ENCODE data around the gene B4GALT5.
"Not testable (repeated sequence)": the region's sequence is repeated elsewhere in the genome, so short reads cannot be mapped to it uniquely, and the experiment has no call there.

B4GALT5 gene

GRCh38 chr20:49635166-49635565, 78.5 kb downstream of the B4GALT5 start:
- H3K4me1 Mint-ChIP-seq, result peaks cover 26% of the 10 kb centered on the region
- H3K4me3 Mint-ChIP-seq, result no peak overlapping the region
- ATAC-seq (ENCODE audit: low read depth) (no peak), DNase-seq (ENCODE audit: low spot score in 2 of 2) (no peak)
- H3K36me3 Mint-ChIP-seq, result peaks cover 30% of the 10 kb centered on the region
- H3K27me3 Mint-ChIP-seq, result no peaks in the 10 kb centered on the region
- no peak overlapping the region for H3K27ac Mint-ChIP-seq
- H3K9me3 Mint-ChIP-seq, result no peaks in the 10 kb centered on the region

- peaks cover 27% of the 10 kb centered on the region for H3K36me3 Mint-ChIP-seq
- no peak overlapping the region for H3K27ac Mint-ChIP-seq
- H3K27me3 Mint-ChIP-seq, result peaks cover 2% of the 10 kb centered on the region
- no peak for ATAC-seq (ENCODE audit: low read depth)
- peaks cover 26% of the 10 kb centered on the region for H3K4me1 Mint-ChIP-seq
- no peaks in the 10 kb centered on the region for H3K9me3 Mint-ChIP-seq
- no peak overlapping the region for H3K4me3 Mint-ChIP-seq
- DNase-seq (ENCODE audit: low spot score in 2 of 2), result no peak
These were observed 79.6 kb downstream of the B4GALT5 start for GRCh38 chr20:49634116-49634515.

- DNase-seq (ENCODE audit: low spot score in 2 of 2) (no peak), ATAC-seq (ENCODE audit: low read depth) (no peak)
- Mint-ChIP-seq H3K4me1 (peaks cover 26% of the 10 kb centered on the region), H3K36me3 (peaks cover 27% of the 10 kb centered on the region), H3K27me3 (peaks cover 2% of the 10 kb centered on the region), H3K4me3 (no peak overlapping the region), H3K27ac (no peak overlapping the region), H3K9me3 (no peaks in the 10 kb centered on the region)
These were observed 80.0 kb downstream of the B4GALT5 start for GRCh38 chr20:49633643-49634042.

GRCh38 chr20:49633023-49633422, 80.7 kb downstream of the B4GALT5 start:
- DNase-seq (ENCODE audit: low spot score in 2 of 2) (no peak), ATAC-seq (ENCODE audit: low read depth) (no peak)
- peaks cover 27% of the 10 kb centered on the region for H3K36me3 Mint-ChIP-seq

GRCh38 chr20:49631856-49632418, 81.7 kb downstream of the B4GALT5 start:
- H3K4me1 Mint-ChIP-seq, result peaks cover 31% of the 10 kb centered on the region
- no peaks in the 10 kb centered on the region for H3K9me3 Mint-ChIP-seq
- no peak for ATAC-seq (ENCODE audit: low read depth)
- H3K27me3 Mint-ChIP-seq, result peaks cover 5% of the 10 kb centered on the region
- peaks cover 24% of the 10 kb centered on the region for H3K36me3 Mint-ChIP-seq
- H3K4me3 Mint-ChIP-seq, result no peak overlapping the region
- H3K27ac Mint-ChIP-seq, result peak overlapping the region; percentile 14
- DNase-seq (ENCODE audit: low spot score in 2 of 2), result no peak

More at GRCh38 chr20:49633023-49633422, 80.7 kb downstream of the B4GALT5 start:
- H3K27ac Mint-ChIP-seq, result no peak overlapping the region
- peaks cover 26% of the 10 kb centered on the region for H3K4me1 Mint-ChIP-seq
- H3K4me3 Mint-ChIP-seq, result no peak overlapping the region
- H3K9me3 Mint-ChIP-seq, result no peaks in the 10 kb centered on the region
- peaks cover 2% of the 10 kb centered on the region for H3K27me3 Mint-ChIP-seq

- Mint-ChIP-seq H3K9me3 (no peaks in the 10 kb centered on the region), H3K27ac (peak overlapping the region; percentile 14), H3K36me3 (peaks cover 17% of the 10 kb centered on the region), H3K27me3 (peaks cover 5% of the 10 kb centered on the region), H3K4me1 (peaks cover 31% of the 10 kb centered on the region), H3K4me3 (no peak overlapping the region)
- DNase-seq (ENCODE audit: low spot score in 2 of 2), result no peak
- ATAC-seq (ENCODE audit: low read depth), result peak; percentile 46
These were observed 82.5 kb downstream of the B4GALT5 start for GRCh38 chr20:49631061-49631716.

- peaks cover 12% of the 10 kb centered on the region for H3K36me3 Mint-ChIP-seq
- DNase-seq (ENCODE audit: low spot score in 2 of 2) (no peak), ATAC-seq (ENCODE audit: low read depth) (peak; percentile 68)
- no peaks in the 10 kb centered on the region for H3K9me3 Mint-ChIP-seq
- peaks cover 5% of the 10 kb centered on the region for H3K27me3 Mint-ChIP-seq
- H3K27ac Mint-ChIP-seq, result no peak overlapping the region
- H3K4me1 Mint-ChIP-seq, result peaks cover 35% of the 10 kb centered on the region
- no peak overlapping the region for H3K4me3 Mint-ChIP-seq
These were observed 83.2 kb downstream of the B4GALT5 start for GRCh38 chr20:49630396-49630951.

GRCh38 chr20:49629606-49630005, 84.1 kb downstream of the B4GALT5 start:
- H3K36me3 Mint-ChIP-seq, result peaks cover 8% of the 10 kb centered on the region
- DNase-seq (ENCODE audit: low spot score in 2 of 2) (no peak), ATAC-seq (ENCODE audit: low read depth) (no peak)
- peaks cover 36% of the 10 kb centered on the region for H3K4me1 Mint-ChIP-seq
- no peaks in the 10 kb centered on the region for H3K9me3 Mint-ChIP-seq
- no peak overlapping the region for H3K4me3 Mint-ChIP-seq
- H3K27ac Mint-ChIP-seq, result no peak overlapping the region
- peaks cover 5% of the 10 kb centered on the region for H3K27me3 Mint-ChIP-seq

GRCh38 chr20:49628280-49628679, 85.4 kb downstream of the B4GALT5 start:
- H3K27me3 Mint-ChIP-seq; ATAC-seq (ENCODE audit: low read depth); H3K4me3 Mint-ChIP-seq; H3K9me3 Mint-ChIP-seq; H3K36me3 Mint-ChIP-seq; DNase-seq (ENCODE audit: low spot score in 2 of 2); H3K27ac Mint-ChIP-seq: not testable (repeated sequence)
- H3K4me1 Mint-ChIP-seq, result peaks cover 30% of the 10 kb centered on the region

GRCh38 chr20:49627329-49627761, 86.3 kb downstream of the B4GALT5 start:
- H3K9me3 Mint-ChIP-seq, result no peaks in the 10 kb centered on the region
- peaks cover 1% of the 10 kb centered on the region for H3K36me3 Mint-ChIP-seq
- H3K27me3 Mint-ChIP-seq, result peaks cover 5% of the 10 kb centered on the region
- no peak for ATAC-seq (ENCODE audit: low read depth)
- no peak overlapping the region for H3K27ac Mint-ChIP-seq
- no peak overlapping the region for H3K4me3 Mint-ChIP-seq
- DNase-seq (ENCODE audit: low spot score in 2 of 2), result no peak
- H3K4me1 Mint-ChIP-seq, result peaks cover 30% of the 10 kb centered on the region

GRCh38 chr20:49624988-49625387, 88.7 kb downstream of the B4GALT5 start:
- not testable (repeated sequence) for H3K9me3 Mint-ChIP-seq

GRCh38 chr20:49624317-49624716, 89.4 kb downstream of the B4GALT5 start:
- Mint-ChIP-seq H3K4me1 (peaks cover 18% of the 10 kb centered on the region), H3K36me3 (no peaks in the 10 kb centered on the region), H3K4me3 (no peak overlapping the region), H3K27me3 (peaks cover 8% of the 10 kb centered on the region), H3K9me3 (no peaks in the 10 kb centered on the region), H3K27ac (no peak overlapping the region)
- ATAC-seq (ENCODE audit: low read depth) (no peak), DNase-seq (ENCODE audit: low spot score in 2 of 2) (no peak)

More at GRCh38 chr20:49624988-49625387, 88.7 kb downstream of the B4GALT5 start:
- DNase-seq (ENCODE audit: low spot score in 2 of 2); H3K4me3 Mint-ChIP-seq; H3K36me3 Mint-ChIP-seq; ATAC-seq (ENCODE audit: low read depth); H3K27ac Mint-ChIP-seq: not testable (repeated sequence)
- H3K27me3 Mint-ChIP-seq, result peaks cover 10% of the 10 kb centered on the region
- peaks cover 18% of the 10 kb centered on the region for H3K4me1 Mint-ChIP-seq

GRCh38 chr20:49622243-49622642, 91.4 kb downstream of the B4GALT5 start:
- H3K36me3 Mint-ChIP-seq, result no peaks in the 10 kb centered on the region
- DNase-seq (ENCODE audit: low spot score in 2 of 2) (no peak), ATAC-seq (ENCODE audit: low read depth) (no peak)
- no peak overlapping the region for H3K4me3 Mint-ChIP-seq
- peaks cover 7% of the 10 kb centered on the region for H3K27me3 Mint-ChIP-seq
- no peaks in the 10 kb centered on the region for H3K9me3 Mint-ChIP-seq
- H3K4me1 Mint-ChIP-seq, result peaks cover 16% of the 10 kb centered on the region
- H3K27ac Mint-ChIP-seq, result no peak overlapping the region

- no peak for DNase-seq (ENCODE audit: low spot score in 2 of 2)
- peak; percentile 83 for ATAC-seq (ENCODE audit: low read depth)
- Mint-ChIP-seq H3K4me1 (peaks cover 11% of the 10 kb centered on the region), H3K27ac (no peak overlapping the region), H3K9me3 (no peaks in the 10 kb centered on the region), H3K27me3 (peaks cover 5% of the 10 kb centered on the region), H3K36me3 (no peaks in the 10 kb centered on the region), H3K4me3 (peak overlapping the region; percentile 5)
These were observed 93.1 kb downstream of the B4GALT5 start for GRCh38 chr20:49620364-49621240.
